SK-N-SH treated with all-trans-retinoic acid at 6 μM for 48 hours (cell line): ENCODE measurements around the gene RIPOR3.

Experiments used
- ATAC-seq: fragments of 200-7000 bp; cut with Tn5 transposase; 3 replicates; pipeline ENCODE4 v1.9.1; 2020; ENCODE audit warnings: mild to moderate bottlenecking, moderate library complexity
- BACH2 ChIP-seq: fragments of 250-450 bp; sonication (Bioruptor Pico); IDR thresholded peaks from 2 replicates; pipeline ENCODE4 v1.9.0; 2021; ENCODE audit warnings: mild to moderate bottlenecking, borderline replicate concordance
- CSDC2 ChIP-seq: fragments of 250-450 bp; sonication (Bioruptor Pico); IDR thresholded peaks from 2 replicates; pipeline ENCODE4 v1.5.0; 2020; ENCODE audit warnings: mild to moderate bottlenecking, moderate library complexity
- ESRRG ChIP-seq: fragments of 250-450 bp; sonication (Bioruptor Pico); IDR thresholded peaks from 2 replicates; pipeline ENCODE4 v1.6.1; 2021; ENCODE audit warnings: mild to moderate bottlenecking
- OSR1 ChIP-seq: fragments of 250-450 bp; sonication (Bioruptor Pico); IDR thresholded peaks from 2 replicates; pipeline ENCODE4 v1.8.0; 2022; ENCODE audit warnings: moderate library complexity, mild to moderate bottlenecking, inconsistent platforms
- SNAI2 ChIP-seq: fragments of 250-450 bp; sonication (Bioruptor Pico); IDR thresholded peaks from 2 replicates; pipeline ENCODE4 v1.5.0; 2020; ENCODE audit warnings: mild to moderate bottlenecking, moderate library complexity
- TCF4 ChIP-seq: fragments of 250-450 bp; sonication (Bioruptor Pico); IDR thresholded peaks from 2 replicates; pipeline ENCODE4 v1.8.0; 2021; ENCODE audit warnings: mild to moderate bottlenecking, moderate library complexity, borderline replicate concordance
- TOX ChIP-seq: fragments of 250-450 bp; sonication (Bioruptor Pico); IDR thresholded peaks from 2 replicates; pipeline ENCODE4 v1.8.0; 2021; ENCODE audit warnings: mild to moderate bottlenecking, moderate library complexity, borderline replicate concordance
- ZC3H10 ChIP-seq: fragments of 250-450 bp; sonication (Bioruptor Pico); IDR thresholded peaks from 2 replicates; pipeline ENCODE4 v1.5.1; 2021; ENCODE audit warnings: mild to moderate bottlenecking, moderate library complexity
- ZFP3 ChIP-seq: fragments of 250-450 bp; sonication (Bioruptor Pico); IDR thresholded peaks from 2 replicates; pipeline ENCODE4 v1.5.0; 2020; ENCODE audit warnings: mild to moderate bottlenecking, moderate library complexity
- ZFP30 ChIP-seq: fragments of 450-650 bp; formaldehyde crosslinking; IDR thresholded peaks from 2 replicates; pipeline ENCODE4 v1.5.0; 2022; ENCODE audit warnings: mild to moderate bottlenecking, moderate library complexity
- ZNF565 ChIP-seq: fragments of 450-650 bp; formaldehyde crosslinking; conservative IDR thresholded peaks from 2 replicates; pipeline ENCODE4 v1.5.0; 2020; ENCODE audit warnings: low read depth, mild to moderate bottlenecking, moderate library complexity
- ZNF8 ChIP-seq: fragments of 450-650 bp; formaldehyde crosslinking; IDR thresholded peaks from 2 replicates; pipeline ENCODE4 v1.5.0; 2020; ENCODE audit warnings: mild to moderate bottlenecking, moderate library complexity
- TF ChIP-seq, protein P1 (sequence below): fragments of 250-450 bp; sonication (Bioruptor Pico); IDR thresholded peaks from 2 replicates; pipeline ENCODE4 v1.5.1; 2020; ENCODE audit warnings: low read depth, mild to moderate bottlenecking, moderate library complexity
- TF ChIP-seq, protein P2 (sequence below): fragments of 250-450 bp; sonication (Bioruptor Pico); IDR thresholded peaks from 2 replicates; pipeline ENCODE4 v1.5.1; 2021; ENCODE audit warnings: mild to moderate bottlenecking, moderate library complexity
- TF ChIP-seq, protein P3 (sequence below): fragments of 250-450 bp; sonication (Bioruptor Pico); IDR thresholded peaks from 2 replicates; pipeline ENCODE4 v1.5.0; 2020; ENCODE audit warnings: mild to moderate bottlenecking, moderate library complexity
- TF ChIP-seq, protein P4 (sequence below): fragments of 250-450 bp; sonication (Bioruptor Pico); IDR thresholded peaks from 2 replicates; pipeline ENCODE4 v1.8.0; 2021; ENCODE audit warnings: low read depth, mild to moderate bottlenecking, moderate library complexity, borderline replicate concordance
- TF ChIP-seq, protein P5 (sequence below): fragments of 250-450 bp; sonication (Bioruptor Pico); IDR thresholded peaks from 2 replicates; pipeline ENCODE4 v1.8.0; 2020; ENCODE audit warnings: mild to moderate bottlenecking, moderate library complexity, borderline replicate concordance

Gene RIPOR3

DNA sequence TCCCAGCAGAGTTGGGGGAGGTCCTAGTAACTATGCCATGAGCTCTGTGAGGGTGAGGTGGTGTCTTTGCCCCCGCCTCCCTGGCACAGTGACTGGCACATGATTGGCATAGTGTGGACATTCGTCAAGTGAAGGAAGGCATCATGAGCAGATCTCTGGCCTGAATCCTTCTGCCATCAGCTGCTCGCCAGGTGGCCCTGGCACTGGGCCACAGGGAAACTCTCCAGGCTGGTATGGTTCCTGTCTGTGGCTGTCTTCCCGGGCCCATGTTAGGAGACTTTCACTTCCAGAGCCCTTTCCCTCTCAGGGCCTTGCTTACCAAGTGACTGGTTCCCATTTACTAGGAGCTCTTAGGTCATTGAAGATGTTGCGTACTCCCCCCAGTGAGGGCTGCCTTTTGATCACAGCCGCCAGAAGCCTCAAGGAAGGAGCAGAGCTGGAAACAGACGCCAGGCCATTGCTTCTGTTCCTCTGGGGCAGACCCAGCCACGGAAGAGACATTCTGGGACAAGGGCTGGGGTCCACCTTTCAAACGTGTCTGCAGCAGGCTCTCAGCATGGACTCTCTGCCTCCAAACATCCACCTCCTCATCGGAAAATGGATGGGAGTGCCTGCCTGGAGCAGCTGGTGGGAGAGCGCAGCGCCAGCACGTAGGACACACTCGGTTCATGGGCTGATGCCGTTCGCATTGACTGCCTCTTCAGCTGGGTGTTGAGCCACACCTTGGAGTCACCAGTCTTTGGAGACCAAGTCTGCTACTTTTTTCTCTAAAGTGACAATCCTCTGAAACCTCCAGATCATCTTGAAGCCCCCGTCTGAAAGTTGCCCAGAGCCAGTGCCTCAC lies 113.9 kb downstream of the RIPOR3 start:
- no peak; the same call in 2 of the 3 replicates for ATAC-seq
- TF ChIP-seq TCF4 (CRISPR knock-in tag) (peak; percentile 45; the same call in 1 of the 2 replicates), SNAI2 (no peak)

DNA sequence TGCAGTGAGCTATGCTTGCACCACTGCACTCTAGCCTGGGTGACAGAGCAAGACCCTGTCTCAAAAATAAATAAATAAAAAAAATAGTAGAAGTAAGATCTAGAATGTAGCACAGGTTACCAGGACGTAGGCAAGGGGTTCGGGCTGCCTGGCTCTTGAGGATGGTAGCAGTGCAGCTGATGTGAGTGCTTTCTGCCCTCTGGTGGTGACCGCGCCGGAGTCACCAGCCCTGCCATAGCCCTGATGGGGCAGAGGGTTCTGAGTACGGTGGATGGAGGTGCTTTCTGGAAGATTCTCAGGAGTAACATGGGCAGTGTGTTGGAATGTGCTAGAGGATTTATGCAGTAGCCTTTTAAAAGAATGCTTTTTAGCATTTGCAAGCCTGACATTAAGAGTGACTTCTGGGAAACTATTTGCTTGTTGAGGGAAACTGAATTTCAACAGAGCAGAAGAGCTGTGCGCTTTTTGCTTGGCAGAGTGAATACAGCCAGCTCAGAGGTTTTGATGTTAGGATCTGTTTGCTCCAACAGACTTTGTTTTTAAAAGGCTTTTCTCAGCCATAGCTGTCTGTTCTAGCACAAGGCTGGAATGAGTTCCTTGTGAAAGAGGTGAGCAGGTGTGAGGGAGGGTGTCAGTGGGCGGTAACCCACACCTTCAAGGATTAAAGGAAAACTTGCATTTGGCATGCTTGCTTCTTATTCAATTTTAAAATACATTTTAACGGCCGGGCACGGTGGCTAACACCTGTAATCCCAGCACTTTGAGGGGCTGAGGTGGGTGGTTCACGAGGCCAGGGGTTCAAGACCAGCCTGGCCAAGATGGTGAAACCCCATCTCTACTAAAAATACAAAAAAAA lies 115.2 kb downstream of the RIPOR3 start:
- peak; percentile 79 for ATAC-seq
- no peak for TF ChIP-seq ZNF565 (CRISPR knock-in tag)
- TF ChIP-seq, protein P1, sequence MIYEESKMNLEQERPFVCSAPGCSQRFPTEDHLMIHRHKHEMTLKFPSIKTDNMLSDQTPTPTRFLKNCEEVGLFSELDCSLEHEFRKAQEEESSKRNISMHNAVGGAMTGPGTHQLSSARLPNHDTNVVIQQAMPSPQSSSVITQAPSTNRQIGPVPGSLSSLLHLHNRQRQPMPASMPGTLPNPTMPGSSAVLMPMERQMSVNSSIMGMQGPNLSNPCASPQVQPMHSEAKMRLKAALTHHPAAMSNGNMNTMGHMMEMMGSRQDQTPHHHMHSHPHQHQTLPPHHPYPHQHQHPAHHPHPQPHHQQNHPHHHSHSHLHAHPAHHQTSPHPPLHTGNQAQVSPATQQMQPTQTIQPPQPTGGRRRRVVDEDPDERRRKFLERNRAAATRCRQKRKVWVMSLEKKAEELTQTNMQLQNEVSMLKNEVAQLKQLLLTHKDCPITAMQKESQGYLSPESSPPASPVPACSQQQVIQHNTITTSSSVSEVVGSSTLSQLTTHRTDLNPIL (CRISPR knock-in tag), result no peak
- TF ChIP-seq ESRRG (CRISPR knock-in tag), result no peak
- TF ChIP-seq BACH2 (CRISPR knock-in tag), result no peak
- no peak for TF ChIP-seq ZNF8 (CRISPR knock-in tag)
- no peak for TF ChIP-seq TOX (CRISPR knock-in tag)

DNA sequence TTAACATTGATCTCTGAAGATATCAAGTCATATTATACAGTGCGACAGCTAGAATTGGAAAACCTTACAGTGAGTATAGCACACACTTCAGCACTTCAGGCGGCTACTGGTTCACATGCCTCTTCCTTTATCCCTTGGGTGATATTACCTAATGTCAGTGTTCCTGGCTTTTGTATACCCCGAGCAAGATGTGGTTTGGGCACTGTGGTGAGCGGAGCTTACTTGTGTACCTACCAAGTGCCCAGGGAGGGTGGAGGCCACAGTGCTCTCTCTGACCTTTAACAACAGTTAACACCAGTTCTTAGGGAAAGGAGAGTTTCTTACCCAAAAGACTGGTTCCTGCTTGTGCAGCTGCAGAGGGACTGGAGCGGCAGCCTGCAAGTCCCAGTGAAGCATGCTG lies 116.8 kb downstream of the RIPOR3 start:
- TF ChIP-seq ZC3H10 (CRISPR knock-in tag) (no peak), ZFP30 (CRISPR knock-in tag) (no peak), ZFP3 (CRISPR knock-in tag) (no peak), SNAI2 (no peak), ZNF8 (CRISPR knock-in tag) (no peak), TCF4 (CRISPR knock-in tag) (no peak), CSDC2 (CRISPR knock-in tag) (no peak), OSR1 (no peak), ESRRG (CRISPR knock-in tag) (no peak), BACH2 (CRISPR knock-in tag) (no peak)
- TF ChIP-seq, protein P2, sequence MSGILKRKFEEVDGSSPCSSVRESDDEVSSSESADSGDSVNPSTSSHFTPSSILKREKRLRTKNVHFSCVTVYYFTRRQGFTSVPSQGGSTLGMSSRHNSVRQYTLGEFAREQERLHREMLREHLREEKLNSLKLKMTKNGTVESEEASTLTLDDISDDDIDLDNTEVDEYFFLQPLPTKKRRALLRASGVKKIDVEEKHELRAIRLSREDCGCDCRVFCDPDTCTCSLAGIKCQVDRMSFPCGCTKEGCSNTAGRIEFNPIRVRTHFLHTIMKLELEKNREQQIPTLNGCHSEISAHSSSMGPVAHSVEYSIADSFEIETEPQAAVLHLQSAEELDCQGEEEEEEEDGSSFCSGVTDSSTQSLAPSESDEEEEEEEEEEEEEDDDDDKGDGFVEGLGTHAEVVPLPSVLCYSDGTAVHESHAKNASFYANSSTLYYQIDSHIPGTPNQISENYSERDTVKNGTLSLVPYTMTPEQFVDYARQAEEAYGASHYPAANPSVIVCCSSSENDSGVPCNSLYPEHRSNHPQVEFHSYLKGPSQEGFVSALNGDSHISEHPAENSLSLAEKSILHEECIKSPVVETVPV (CRISPR knock-in tag), result no peak
- TF ChIP-seq, protein P3, sequence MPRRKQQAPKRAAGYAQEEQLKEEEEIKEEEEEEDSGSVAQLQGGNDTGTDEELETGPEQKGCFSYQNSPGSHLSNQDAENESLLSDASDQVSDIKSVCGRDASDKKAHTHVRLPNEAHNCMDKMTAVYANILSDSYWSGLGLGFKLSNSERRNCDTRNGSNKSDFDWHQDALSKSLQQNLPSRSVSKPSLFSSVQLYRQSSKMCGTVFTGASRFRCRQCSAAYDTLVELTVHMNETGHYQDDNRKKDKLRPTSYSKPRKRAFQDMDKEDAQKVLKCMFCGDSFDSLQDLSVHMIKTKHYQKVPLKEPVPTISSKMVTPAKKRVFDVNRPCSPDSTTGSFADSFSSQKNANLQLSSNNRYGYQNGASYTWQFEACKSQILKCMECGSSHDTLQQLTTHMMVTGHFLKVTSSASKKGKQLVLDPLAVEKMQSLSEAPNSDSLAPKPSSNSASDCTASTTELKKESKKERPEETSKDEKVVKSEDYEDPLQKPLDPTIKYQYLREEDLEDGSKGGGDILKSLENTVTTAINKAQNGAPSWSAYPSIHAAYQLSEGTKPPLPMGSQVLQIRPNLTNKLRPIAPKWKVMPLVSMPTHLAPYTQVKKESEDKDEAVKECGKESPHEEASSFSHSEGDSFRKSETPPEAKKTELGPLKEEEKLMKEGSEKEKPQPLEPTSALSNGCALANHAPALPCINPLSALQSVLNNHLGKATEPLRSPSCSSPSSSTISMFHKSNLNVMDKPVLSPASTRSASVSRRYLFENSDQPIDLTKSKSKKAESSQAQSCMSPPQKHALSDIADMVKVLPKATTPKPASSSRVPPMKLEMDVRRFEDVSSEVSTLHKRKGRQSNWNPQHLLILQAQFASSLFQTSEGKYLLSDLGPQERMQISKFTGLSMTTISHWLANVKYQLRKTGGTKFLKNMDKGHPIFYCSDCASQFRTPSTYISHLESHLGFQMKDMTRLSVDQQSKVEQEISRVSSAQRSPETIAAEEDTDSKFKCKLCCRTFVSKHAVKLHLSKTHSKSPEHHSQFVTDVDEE (CRISPR knock-in tag), result no peak
- TF ChIP-seq, protein P1 (CRISPR knock-in tag), result no peak
- TF ChIP-seq, protein P4, sequence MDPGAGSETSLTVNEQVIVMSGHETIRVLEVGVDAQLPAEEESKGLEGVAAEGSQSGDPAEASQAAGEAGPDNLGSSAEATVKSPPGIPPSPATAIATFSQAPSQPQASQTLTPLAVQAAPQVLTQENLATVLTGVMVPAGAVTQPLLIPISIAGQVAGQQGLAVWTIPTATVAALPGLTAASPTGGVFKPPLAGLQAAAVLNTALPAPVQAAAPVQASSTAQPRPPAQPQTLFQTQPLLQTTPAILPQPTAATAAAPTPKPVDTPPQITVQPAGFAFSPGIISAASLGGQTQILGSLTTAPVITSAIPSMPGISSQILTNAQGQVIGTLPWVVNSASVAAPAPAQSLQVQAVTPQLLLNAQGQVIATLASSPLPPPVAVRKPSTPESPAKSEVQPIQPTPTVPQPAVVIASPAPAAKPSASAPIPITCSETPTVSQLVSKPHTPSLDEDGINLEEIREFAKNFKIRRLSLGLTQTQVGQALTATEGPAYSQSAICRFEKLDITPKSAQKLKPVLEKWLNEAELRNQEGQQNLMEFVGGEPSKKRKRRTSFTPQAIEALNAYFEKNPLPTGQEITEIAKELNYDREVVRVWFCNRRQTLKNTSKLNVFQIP (CRISPR knock-in tag), result no peak
- ATAC-seq, result no peak

DNA sequence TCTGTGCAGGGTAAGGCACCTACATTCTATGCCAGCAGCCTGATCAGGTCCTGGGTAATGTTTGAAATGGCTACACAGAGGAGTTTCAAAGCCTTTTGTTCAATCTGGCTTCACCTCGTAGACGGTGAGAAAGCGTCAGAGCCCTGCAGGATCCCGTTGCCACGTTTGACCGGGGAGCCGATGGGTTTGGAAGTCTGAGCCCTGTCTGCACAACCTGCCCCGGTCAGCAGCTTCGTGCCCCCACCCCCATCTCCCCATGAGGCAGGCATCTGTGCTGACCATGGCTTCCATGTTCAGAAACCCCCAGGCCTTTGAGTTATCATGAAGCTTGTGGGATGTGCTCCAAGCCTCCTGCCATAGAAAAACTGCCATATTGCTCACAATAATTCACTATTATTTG lies 117.2 kb downstream of the RIPOR3 start:
- TF ChIP-seq ESRRG (CRISPR knock-in tag) (no peak), TCF4 (CRISPR knock-in tag) (no peak)
- TF ChIP-seq, protein P5, sequence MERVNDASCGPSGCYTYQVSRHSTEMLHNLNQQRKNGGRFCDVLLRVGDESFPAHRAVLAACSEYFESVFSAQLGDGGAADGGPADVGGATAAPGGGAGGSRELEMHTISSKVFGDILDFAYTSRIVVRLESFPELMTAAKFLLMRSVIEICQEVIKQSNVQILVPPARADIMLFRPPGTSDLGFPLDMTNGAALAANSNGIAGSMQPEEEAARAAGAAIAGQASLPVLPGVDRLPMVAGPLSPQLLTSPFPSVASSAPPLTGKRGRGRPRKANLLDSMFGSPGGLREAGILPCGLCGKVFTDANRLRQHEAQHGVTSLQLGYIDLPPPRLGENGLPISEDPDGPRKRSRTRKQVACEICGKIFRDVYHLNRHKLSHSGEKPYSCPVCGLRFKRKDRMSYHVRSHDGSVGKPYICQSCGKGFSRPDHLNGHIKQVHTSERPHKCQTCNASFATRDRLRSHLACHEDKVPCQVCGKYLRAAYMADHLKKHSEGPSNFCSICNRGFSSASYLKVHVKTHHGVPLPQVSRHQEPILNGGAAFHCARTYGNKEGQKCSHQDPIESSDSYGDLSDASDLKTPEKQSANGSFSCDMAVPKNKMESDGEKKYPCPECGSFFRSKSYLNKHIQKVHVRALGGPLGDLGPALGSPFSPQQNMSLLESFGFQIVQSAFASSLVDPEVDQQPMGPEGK (CRISPR knock-in tag), result no peak
- TF ChIP-seq, protein P4 (CRISPR knock-in tag), result no peak
- ATAC-seq, result no peak
